NCI-H524 (cell line): ENCODE results near the gene UNC5B.
"Not testable (repeated sequence)": the region's sequence is repeated elsewhere in the genome, so short reads cannot be mapped to it uniquely, and the experiment has no call there.

Source experiments
- DNase-seq, 2 experiments: peaks; one replicate each; lab custom pipeline; 2025; lab: John Stamatoyannopoulos, UW

The UNC5B gene

GRCh38 chr10:71283876-71284275 is 71.5 kb downstream of the UNC5B start:
- no peak for DNase-seq

GRCh38 chr10:71284544-71285179 is 72.3 kb downstream of the UNC5B start:
- no peak for DNase-seq

GRCh38 chr10:71285180-71285545 is 72.8 kb downstream of the UNC5B start:
- DNase-seq, result peak in 1 of 2 experiments; percentile 47

- DNase-seq, result no peak
Observed at GRCh38 chr10:71285986-71286385, 73.6 kb downstream of the UNC5B start.

DNA sequence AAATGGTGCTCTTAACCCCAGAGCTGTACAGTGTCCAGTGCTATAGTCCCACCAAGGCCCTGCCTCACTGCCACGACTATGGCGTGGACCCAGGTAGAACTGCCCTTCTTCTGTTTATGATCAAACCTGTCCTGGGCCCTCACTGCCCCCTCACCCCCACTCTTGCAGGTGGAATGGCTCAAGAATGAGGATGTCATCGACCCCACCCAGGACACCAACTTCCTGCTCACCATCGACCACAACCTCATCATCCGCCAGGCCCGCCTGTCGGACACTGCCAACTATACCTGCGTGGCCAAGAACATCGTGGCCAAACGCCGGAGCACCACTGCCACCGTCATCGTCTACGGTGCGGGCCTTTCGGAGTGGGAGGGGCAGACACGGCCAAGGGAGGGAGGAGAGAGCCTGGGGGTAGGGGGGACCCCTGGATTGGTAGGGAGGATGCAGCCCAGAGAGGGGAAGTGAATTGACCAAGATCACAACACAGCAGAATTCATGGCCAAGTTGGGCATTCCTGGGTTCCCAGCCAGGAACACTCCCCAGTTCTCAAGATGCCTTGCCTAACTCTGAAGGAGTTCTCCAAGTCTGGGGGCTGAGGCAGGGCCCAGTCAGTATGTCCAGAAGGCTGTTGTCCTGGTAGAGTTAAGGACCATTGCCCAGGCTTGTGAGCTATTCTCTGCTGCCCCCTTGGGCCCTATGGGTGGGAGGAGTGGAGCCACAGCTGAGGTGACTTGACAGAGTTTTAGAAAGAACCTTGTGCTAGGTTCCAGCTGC is 74.3 kb downstream of the UNC5B start:
- DNase-seq, result no peak

DNA sequence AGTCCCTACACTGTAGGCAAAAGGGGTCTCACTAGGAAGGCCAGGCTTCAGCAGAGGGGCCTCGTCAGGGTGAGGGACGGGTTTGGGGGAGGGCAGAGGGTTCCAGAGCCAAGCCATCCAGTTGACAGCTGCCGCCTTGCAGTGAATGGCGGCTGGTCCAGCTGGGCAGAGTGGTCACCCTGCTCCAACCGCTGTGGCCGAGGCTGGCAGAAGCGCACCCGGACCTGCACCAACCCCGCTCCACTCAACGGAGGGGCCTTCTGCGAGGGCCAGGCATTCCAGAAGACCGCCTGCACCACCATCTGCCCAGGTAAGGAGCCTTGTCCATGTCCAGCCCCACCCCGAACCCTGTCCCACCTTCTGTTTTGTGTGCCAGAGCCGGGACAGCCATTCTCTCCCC is 75.1 kb downstream of the UNC5B start:
- no peak for DNase-seq

DNA sequence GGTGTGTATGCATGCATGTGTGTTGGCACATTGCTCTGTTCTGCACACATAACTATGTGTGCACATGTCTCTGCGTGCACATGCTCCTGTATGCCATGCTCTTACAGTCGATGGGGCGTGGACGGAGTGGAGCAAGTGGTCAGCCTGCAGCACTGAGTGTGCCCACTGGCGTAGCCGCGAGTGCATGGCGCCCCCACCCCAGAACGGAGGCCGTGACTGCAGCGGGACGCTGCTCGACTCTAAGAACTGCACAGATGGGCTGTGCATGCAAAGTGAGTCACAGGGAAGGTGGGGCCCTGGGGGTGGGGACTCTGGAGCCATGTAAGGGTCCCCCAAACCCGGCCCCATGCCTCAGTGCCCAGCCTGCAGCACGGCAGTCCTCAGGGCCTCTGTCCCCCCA is 76.1 kb downstream of the UNC5B start:
- DNase-seq, result no peak

DNA sequence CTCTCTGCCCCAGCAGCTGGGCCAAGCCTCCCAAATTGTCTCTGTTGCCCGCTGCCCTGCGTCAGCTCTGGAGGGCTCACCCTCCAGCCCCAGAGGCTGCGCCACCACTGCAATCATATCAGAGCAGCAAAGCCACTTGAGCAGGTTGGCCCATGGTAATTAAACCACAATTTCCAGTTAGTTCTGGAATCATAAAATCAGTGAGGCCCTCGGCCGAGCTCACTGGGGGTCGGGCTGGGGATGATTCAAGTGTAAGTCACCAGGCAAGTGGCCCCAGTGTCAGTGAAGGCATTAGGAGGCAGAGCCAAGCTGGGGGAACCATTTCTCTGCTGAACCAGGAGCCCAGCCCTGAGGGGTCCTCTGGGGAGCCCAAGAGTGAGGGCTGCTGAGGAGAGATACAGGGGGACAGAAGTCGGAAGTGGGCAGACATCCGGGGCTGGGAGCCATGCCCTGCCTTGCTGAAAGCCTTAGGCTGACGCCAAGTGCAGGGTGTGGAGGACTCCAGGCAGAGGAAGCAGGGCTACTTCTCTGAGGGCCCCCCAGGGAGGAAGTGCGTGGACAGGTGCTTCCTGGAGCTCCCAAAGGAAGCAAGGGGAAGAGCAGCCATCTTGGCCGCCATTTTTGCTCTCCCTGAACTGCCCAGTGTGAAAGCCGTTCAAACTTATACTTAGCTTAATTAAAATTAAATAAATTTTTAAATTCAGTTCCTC is 77.2 kb downstream of the UNC5B start:
- DNase-seq, result no peak

- no peak for DNase-seq
Observed at GRCh38 chr10:71290331-71290730, 78.0 kb downstream of the UNC5B start.

GRCh38 chr10:71290806-71291527 is 78.6 kb downstream of the UNC5B start:
- no peak for DNase-seq

- no peak for DNase-seq
Observed at GRCh38 chr10:71291528-71291900, 79.1 kb downstream of the UNC5B start.

GRCh38 chr10:71292624-71293445 is 80.5 kb downstream of the UNC5B start:
- DNase-seq, result no peak

DNA sequence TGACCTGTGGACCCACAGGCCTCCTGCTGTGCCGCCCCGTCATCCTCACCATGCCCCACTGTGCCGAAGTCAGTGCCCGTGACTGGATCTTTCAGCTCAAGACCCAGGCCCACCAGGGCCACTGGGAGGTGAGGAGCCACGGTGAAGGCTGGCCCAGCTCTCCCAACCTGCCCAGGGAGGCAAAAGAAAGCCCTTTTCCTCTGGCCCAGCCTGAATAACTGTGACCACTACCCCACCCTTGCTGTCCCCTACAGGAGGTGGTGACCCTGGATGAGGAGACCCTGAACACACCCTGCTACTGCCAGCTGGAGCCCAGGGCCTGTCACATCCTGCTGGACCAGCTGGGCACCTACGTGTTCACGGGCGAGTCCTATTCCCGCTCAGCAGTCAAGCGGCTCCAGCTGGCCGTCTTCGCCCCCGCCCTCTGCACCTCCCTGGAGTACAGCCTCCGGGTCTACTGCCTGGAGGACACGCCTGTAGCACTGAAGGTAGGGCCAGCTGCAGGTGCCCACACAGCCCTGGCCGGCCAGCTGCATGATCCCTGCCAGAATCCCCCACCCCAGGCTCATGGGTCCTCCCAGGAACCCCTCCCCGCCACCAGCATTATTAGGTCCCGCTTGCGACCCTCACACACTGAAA is 81.2 kb downstream of the UNC5B start:
- peak; percentile 20 to 66 for DNase-seq

GRCh38 chr10:71294091-71294561 is 81.8 kb downstream of the UNC5B start:
- no peak for DNase-seq

DNA sequence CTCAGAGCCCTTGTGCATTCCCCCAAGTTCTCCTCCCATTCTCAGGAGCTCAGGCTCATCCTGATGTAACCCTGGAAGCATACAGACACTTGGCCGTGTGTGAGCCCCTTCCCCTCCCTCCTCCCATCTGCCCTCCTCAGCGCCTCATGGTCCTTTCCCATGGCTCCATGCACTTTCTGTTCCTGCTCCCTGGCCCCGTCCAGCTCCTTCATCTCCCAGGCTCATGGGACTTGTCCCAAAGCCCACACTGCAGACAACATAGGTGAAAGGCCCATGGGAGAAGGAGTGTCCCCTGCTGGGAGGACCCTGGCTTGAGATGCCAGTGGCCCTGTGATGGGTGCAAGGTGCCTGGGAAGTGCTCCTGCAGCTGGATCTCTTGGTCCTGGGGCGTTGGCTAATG is 82.5 kb downstream of the UNC5B start:
- peak in 1 of 2 experiments; percentile 35 for DNase-seq

GRCh38 chr10:71295641-71296040 is 83.3 kb downstream of the UNC5B start:
- no peak for DNase-seq

DNA sequence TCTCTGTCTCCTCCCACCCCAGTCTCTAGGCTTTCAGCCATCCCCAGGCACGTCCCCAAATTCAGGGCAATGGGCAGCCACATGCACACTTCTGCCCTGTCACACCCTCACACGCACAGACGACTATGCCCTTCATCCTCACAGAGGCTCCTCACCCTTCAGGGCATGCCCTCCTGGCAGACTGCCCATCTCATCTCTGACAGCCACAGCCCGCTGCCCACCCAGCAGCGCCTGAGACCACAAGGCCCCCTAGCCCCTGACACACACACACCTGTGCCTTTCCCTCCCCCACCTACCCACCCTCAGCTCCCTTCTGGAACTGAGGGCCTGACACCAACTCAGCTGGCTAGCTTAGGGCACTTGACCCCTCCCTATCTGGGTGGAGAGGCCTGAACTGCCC is 83.7 kb downstream of the UNC5B start:
- DNase-seq, result no peak

GRCh38 chr10:71296811-71297210 is 84.4 kb downstream of the UNC5B start:
- DNase-seq, result not testable (repeated sequence)

- DNase-seq, result no peak
Observed at GRCh38 chr10:71297343-71297742, 85.0 kb downstream of the UNC5B start.

DNA sequence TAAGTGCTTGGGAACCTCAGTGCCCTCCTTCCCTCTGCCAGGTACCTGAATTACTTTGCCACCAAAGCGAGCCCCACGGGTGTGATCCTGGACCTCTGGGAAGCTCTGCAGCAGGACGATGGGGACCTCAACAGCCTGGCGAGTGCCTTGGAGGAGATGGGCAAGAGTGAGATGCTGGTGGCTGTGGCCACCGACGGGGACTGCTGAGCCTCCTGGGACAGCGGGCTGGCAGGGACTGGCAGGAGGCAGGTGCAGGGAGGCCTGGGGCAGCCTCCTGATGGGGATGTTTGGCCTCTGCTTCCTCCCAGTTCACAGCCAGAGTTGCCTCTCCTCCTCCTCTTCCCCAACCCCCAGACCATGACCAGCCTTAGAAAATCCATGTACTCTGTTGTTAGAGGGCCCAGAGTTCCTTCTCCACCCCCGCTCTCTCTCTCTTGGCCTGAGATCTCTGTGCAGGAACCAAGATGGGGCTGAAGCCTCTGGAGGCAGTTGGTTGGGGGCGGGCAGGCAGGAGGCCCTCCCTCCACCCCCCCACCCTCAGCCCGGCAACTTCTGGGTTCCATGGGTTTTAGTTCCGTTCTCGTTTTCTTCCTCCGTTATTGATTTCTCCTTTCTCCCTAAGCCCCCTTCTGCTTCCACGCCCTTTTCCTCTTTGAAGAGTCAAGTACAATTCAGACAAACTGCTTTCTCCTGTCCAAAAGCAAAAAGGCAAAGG is 86.9 kb downstream of the UNC5B start:
- DNase-seq, result no peak
